ENCODE data around the gene GPR142.

GPR142 gene

GRCh38 chr17:74325376-74325742 lies 41.9 kb upstream of the GPR142 start:
- POLR2A ChIA-PET, result no interaction called here
- H3K36me3 ChIP-seq (ENCODE audit: control insufficient read depth in 2 of 2, insufficient read depth in 1 of 2, low read length in 2 of 2), result no peaks in the 10 kb centered on the region
- no peaks in the 10 kb centered on the region for H3K9me3 ChIP-seq (ENCODE audit: control insufficient read depth, insufficient read depth, low read depth, low read length)
- no peak overlapping the region for H3K4me3 ChIP-seq (ENCODE audit: low read depth, low read length)
- H3K27ac ChIP-seq (ENCODE audit: extremely low read depth, low read depth, low read length), result no peak overlapping the region
- H3K4me1 ChIP-seq (ENCODE audit: control insufficient read depth, insufficient read depth, low read length), result no peaks in the 10 kb centered on the region
- CTCF ChIA-PET, result no interaction called here
- TF ChIP-seq ZNF18 (tag by site-specific recombination; IDR thresholded peaks at IDR 0.05) (no peak), ZNF112 (tag by site-specific recombination; IDR thresholded peaks at IDR 0.05) (no peak), FEZF1 (tag by site-specific recombination; IDR thresholded peaks at IDR 0.05) (no peak), ZNF24 (tag by site-specific recombination; IDR thresholded peaks at IDR 0.05) (no peak)

- no peak within 1 kb of the TSS; the same call in 1 of the 2 replicates for H3K4me3 ChIP-seq (ENCODE audit: low read depth, low read length)
- ChIA-PET CTCF (no interaction called here), POLR2A (no interaction called here)
- H3K27ac ChIP-seq (ENCODE audit: extremely low read depth, low read depth, low read length), result no peak within 1 kb of the TSS
- no peaks in the 10 kb centered on the region for H3K9me3 ChIP-seq (ENCODE audit: control insufficient read depth, insufficient read depth, low read depth, low read length)
- no peaks in the 10 kb centered on the region for H3K4me1 ChIP-seq (ENCODE audit: control insufficient read depth, insufficient read depth, low read length)
- no peaks in the 10 kb centered on the region for H3K36me3 ChIP-seq (ENCODE audit: control insufficient read depth in 2 of 2, insufficient read depth in 1 of 2, low read length in 2 of 2)
- no peak for TF ChIP-seq ATF2 (tag by site-specific recombination; IDR thresholded peaks at IDR 0.05; ENCODE audit: low read depth)
- no peak for TF ChIP-seq ZBTB49 (tag by site-specific recombination; IDR thresholded peaks at IDR 0.05; ENCODE audit: low read depth)
- TF ChIP-seq ZNF488 (tag by site-specific recombination; IDR thresholded peaks at IDR 0.05), result no peak
- no peak for TF ChIP-seq ZNF2 (tag by site-specific recombination; IDR thresholded peaks at IDR 0.05)
- TF ChIP-seq ZNF473 (tag by site-specific recombination; IDR thresholded peaks at IDR 0.05), result no peak
- no peak for TF ChIP-seq PRDM1 (tag by site-specific recombination; IDR thresholded peaks at IDR 0.05)
- no peak for TF ChIP-seq ZNF529 (tag by site-specific recombination; IDR thresholded peaks at IDR 0.05; ENCODE audit: insufficient replicate concordance)
- no peak for TF ChIP-seq ZNF433 (tag by site-specific recombination; IDR thresholded peaks at IDR 0.05; ENCODE audit: low read depth)
Observed at GRCh38 chr17:74325743-74326379, 41.4 kb upstream of the GPR142 start, which contains the start of gene KIF19. Gene KIF19, plus strand, starts transcription at chr17:74326226. Its CDS starts 124 bp downstream, at chr17:74326350.

- CTCF ChIA-PET, result no interaction called here
- Histone ChIP-seq H3K27ac (ENCODE audit: extremely low read depth, low read depth, low read length) (no peak overlapping the region), H3K4me1 (ENCODE audit: control insufficient read depth, insufficient read depth, low read length) (no peaks in the 10 kb centered on the region), H3K9me3 (ENCODE audit: control insufficient read depth, insufficient read depth, low read depth, low read length) (no peaks in the 10 kb centered on the region), H3K4me3 (ENCODE audit: low read depth, low read length) (no peak overlapping the region), H3K36me3 (ENCODE audit: control insufficient read depth in 2 of 2, insufficient read depth in 1 of 2, low read length in 2 of 2) (no peaks in the 10 kb centered on the region)
- TF ChIP-seq HOXD13 (CRISPR knock-in tag; IDR thresholded peaks at IDR 0.05; ENCODE audit: borderline replicate concordance) (no peak), ZNF747 (tag by site-specific recombination; IDR thresholded peaks at IDR 0.05) (no peak), ZNF514 (tag by site-specific recombination; IDR thresholded peaks at IDR 0.05) (no peak), ZNF423 (tag by site-specific recombination; IDR thresholded peaks at IDR 0.05) (no peak)
- POLR2A ChIA-PET, result no interaction called here
Observed at GRCh38 chr17:74326506-74326905, 40.8 kb upstream of the GPR142 start.
